ENCODE measurements around the gene LRRC31. TPM values are rescaled to one million over a fixed set of nuclear protein-coding genes. Genes with fewer than 3 reads are reported as not detected.

Gene LRRC31
- not detected in 2 replicates for total RNA-seq

GRCh38 chr3:169869484-169870220, at the start of gene LRRC31:
Gene LRRC31 (minus strand): TSS chr3:169869935. CDS start chr3:169869807, 128 bp downstream.

GRCh38 chr3:169911272-169911671, 41.5 kb upstream of the LRRC31 start, which contains the start of gene SAMD7:
Gene SAMD7 (plus strand): TSS chr3:169911572. CDS start chr3:169919499, 7,927 bp downstream.

GRCh38 chr3:169812332-169813235, 57.2 kb downstream of the LRRC31 start, which contains the start of the genes LRRC34 and LRRIQ4:
Gene LRRC34 (minus strand): TSS chr3:169812904. CDS start chr3:169812548, 356 bp downstream.
Gene LRRIQ4 (plus strand): TSS chr3:169812870. CDS start chr3:169821922, 9,052 bp downstream.

Other genes starting within 250 kb of the LRRC31 start
- gene MECOM, start 206.2 kb downstream of the LRRC31 start, total RNA-seq: 2.4 and 48.0 TPM in 2 replicates
- 327 and 718 TPM in 2 replicates for gene TERC, start 104.9 kb downstream of the LRRC31 start, total RNA-seq
- 2.8 and 6.0 TPM in 2 replicates for gene ACTRT3, start 100.4 kb downstream of the LRRC31 start, total RNA-seq
- 15.1 and 18.0 TPM in 2 replicates for gene MYNN, start 96.5 kb downstream of the LRRC31 start, total RNA-seq
- 0.14 TPM in 1 of 2 replicates, not detected in the other for gene LRRIQ4, start 57.1 kb downstream of the LRRC31 start, total RNA-seq
- 1.8 and 6.6 TPM in 2 replicates for gene LRRC34, start 57.0 kb downstream of the LRRC31 start, total RNA-seq
- gene SAMD7, start 41.6 kb upstream of the LRRC31 start, total RNA-seq: not detected in 2 replicates
- gene SEC62, start 96.9 kb upstream of the LRRC31 start, total RNA-seq: 37.2 and 51.4 TPM in 2 replicates
- 0.14 and 0.44 TPM in 2 replicates for gene GPR160, start 168.1 kb upstream of the LRRC31 start, total RNA-seq